Stomach (tissue), 9 donors: Measurements from ENCODE around the gene ICAM5. TPM values are rescaled to one million over a fixed set of nuclear protein-coding genes. Genes with fewer than 3 reads are reported as not detected.
A peak's percentile ranks its signal among the peaks of the same experiment; 100 is the strongest.

ENCODE experiments used
- DNase-seq, 2 donors: peaks; one replicate each; pipeline versions ENCODE4 v3.0.0 to v3.0.0-alpha.2; 2013 to 2019
- H3K27ac ChIP-seq, 5 donors: fragments of 200-600 bp in 4 of 5; sonication (generic) in 4 of 5; one replicate each; pipeline ENCODE4 v1.5.1; 2013 to 2019; ENCODE audit warnings: mild to moderate bottlenecking in 1 of 5, moderate library complexity in 1 of 5
- H3K27me3 ChIP-seq, 3 donors: fragments of 200-600 bp; sonication (generic); one replicate each; pipeline ENCODE4 v1.5.1; 2017 to 2019; ENCODE audit warnings: mixed run types in 1 of 3
- H3K36me3 ChIP-seq, 4 donors: fragments of 200-600 bp; sonication (generic); 1 replicate in 3 of 4; 2 replicates in 1 of 4; pipeline ENCODE4 v1.5.1; 2016 to 2019
- H3K4me1 ChIP-seq, 4 donors: fragments of 200-600 bp; sonication (generic); one replicate each; pipeline ENCODE4 v1.5.1; 2016 to 2019
- H3K4me3 ChIP-seq, 4 donors: fragments of 200-600 bp; sonication (generic) in 3 of 4; one replicate each; pipeline ENCODE4 v1.5.1; 2016 to 2019; ENCODE audit warnings: mild to moderate bottlenecking in 1 of 4
- H3K9me3 ChIP-seq, 4 donors: fragments of 200-600 bp; sonication (generic); one replicate each; pipeline ENCODE4 v1.5.1; 2016 to 2019
- CTCF ChIP-seq, 7 experiments: fragments of 450-650 bp in 4 of 7; fragments of 200-600 bp in 3 of 7; sonication (generic) in 3 of 7; IDR thresholded peaks; one replicate each; pipeline ENCODE4 v1.5.1; 2016 to 2019; ENCODE audit warnings: antibody characterized with exemption in 7 of 7, control low read depth in 2 of 7, mild to moderate bottlenecking in 1 of 7
- EP300 ChIP-seq: sonication (generic); formaldehyde crosslinking; IDR thresholded peaks from one replicate; pipeline ENCODE4 v1.6.1; 2017; ENCODE audit warnings: antibody characterized with exemption
- POLR2A ChIP-seq, 4 donors: fragments of 450-650 bp; IDR thresholded peaks; one replicate each; pipeline ENCODE4 v1.6.1; 2016; ENCODE audit warnings: antibody characterized with exemption in 4 of 4, control low read depth in 2 of 4, mild to moderate bottlenecking in 1 of 4, moderate library complexity in 1 of 4
- POLR2AphosphoS5 ChIP-seq, 3 donors: sonication (generic); formaldehyde crosslinking; IDR thresholded peaks; one replicate each; pipeline ENCODE4 v1.6.1; 2016; ENCODE audit warnings: antibody characterized with exemption in 3 of 3
- WGBS, 5 donors: extraction: QIAGEN DNeasy Blood & Tissue Kit in 3 of 5; methylation state at CpG; one replicate each; pipeline versions ENCODE4 v1.1.5 to v1.1.7; 2013 to 2018; 5-methylcytosine and 5-hydroxymethylcytosine counted together
- intact Hi-C: fragments of 100-400 bp; cut with DNase I; formaldehyde crosslinking; loops from one replicate; pipeline ENCODE4 v1.15.1; 2023; ENCODE audit warnings: low total_unique reads
- polyA plus RNA-seq, 3 donors: library from polyadenylated mRNA; stranded (reverse); fragments of 200-250 nt; gene quantifications; one replicate each; pipeline ENCODE4 v1.2.3, GENCODE V29; 2013
- total RNA-seq, 5 donors: library from RNA; depleted of rRNA; stranded (reverse); fragments of >200 nt; gene quantifications; one replicate each; pipeline versions ENCODE4 v1.1.0 to v1.2.3, GENCODE V29; 2014 to 2016
- donor health status: healthy with polysubstance abuse.
- donor health status: Bipolar disorder and iron deficiency.
- donor health status: healthy.

Gene ICAM5
- total and polyA plus RNA-seq, 8 donors, result 0.12 to 0.50 (median 0.45) TPM; not detected in 5

- no peaks in the 10 kb centered on the region for H3K27me3 ChIP-seq
- H3K9me3 ChIP-seq, result no peaks in the 10 kb centered on the region
- peak overlapping the region; percentile 23 to 78 (median 67) for H3K27ac ChIP-seq
- WGBS, 5 donors, result 36 to 56% (median 54%) methylated on average over 21 to 32 of the region's 32 CpGs
- H3K4me3 ChIP-seq, result peak overlapping the region in 2 of 4 donors; percentile 3 to 34
- H3K4me1 ChIP-seq, result peaks cover 10 to 33% (median 21%) of the 10 kb centered on the region in 4 donors
- peak; percentile 95 to 96 for DNase-seq
- peaks cover 40 to 56% (median 49%) of the 10 kb centered on the region in 4 donors for H3K36me3 ChIP-seq
- TF ChIP-seq POLR2AphosphoS5 (IDR thresholded peaks at IDR 0.05) (peak in 2 of 3 donors; percentile 8 to 51), CTCF (IDR thresholded peaks at IDR 0.05) (peak in 4 of 7 experiments; percentile 44 to 69 (median 69)), POLR2A (IDR thresholded peaks at IDR 0.05) (no peak), EP300 (no peak)
- intact Hi-C loops, result loop anchor here (10.0 kb wide), 1 partner anchor 145 kb away; the partner anchor contains the start of genes EIF3G and P2RY11
These were observed 30.4 kb upstream of the ICAM5 start for GRCh38 chr19:10259162-10259905.

- H3K27ac ChIP-seq, result peak overlapping the region; percentile 9 to 78 (median 67)
- TF ChIP-seq POLR2A (IDR thresholded peaks at IDR 0.05) (no peak), POLR2AphosphoS5 (IDR thresholded peaks at IDR 0.05) (peak in 2 of 3 donors; percentile 52 to 75)
- H3K9me3 ChIP-seq, result no peaks in the 10 kb centered on the region
- H3K36me3 ChIP-seq, result peaks cover 32 to 48% (median 40%) of the 10 kb centered on the region in 4 donors
- peaks cover 10 to 33% (median 21%) of the 10 kb centered on the region in 4 donors for H3K4me1 ChIP-seq
- H3K27me3 ChIP-seq, result no peaks in the 10 kb centered on the region
- intact Hi-C loops, result no loop called here
- 23 to 49% (median 39%) methylated on average over 8 of the region's 8 CpGs for whole genome bisulfite sequencing, 5 donors
- DNase-seq, result peak; percentile 44 to 53
- peak overlapping the region in 1 of 4 donors; percentile 34 for H3K4me3 ChIP-seq
These were observed 29.6 kb upstream of the ICAM5 start for GRCh38 chr19:10260141-10260584.

- intact Hi-C loops, result no loop called here
- WGBS, 5 donors, result 73 to 81% (median 76%) methylated on average over 7 of the region's 7 CpGs
- no peak overlapping the region for H3K27ac ChIP-seq
These were observed 27.0 kb upstream of the ICAM5 start for GRCh38 chr19:10262771-10263170.

GRCh38 chr19:10266706-10267105 lies 23.0 kb upstream of the ICAM5 start:
- Histone ChIP-seq H3K4me3 (no peak overlapping the region), H3K4me1 (peaks cover 13 to 26% (median 20%) of the 10 kb centered on the region in 4 donors), H3K27me3 (peaks cover 0 to 31% (median 0%) of the 10 kb centered on the region in 3 donors), H3K27ac (no peak overlapping the region), H3K36me3 (no peaks in the 10 kb centered on the region), H3K9me3 (no peaks in the 10 kb centered on the region)
- intact Hi-C loops, result loop anchor here (5.0 kb wide), 1 partner anchor 126 kb away; no protein-coding TSS in a partner anchor
- WGBS, 5 donors, result 62 to 74% (median 66%) methylated on average over 7 of the region's 7 CpGs
- no peak for DNase-seq
- TF ChIP-seq EP300 (no peak), POLR2A (IDR thresholded peaks at IDR 0.05) (no peak), POLR2AphosphoS5 (IDR thresholded peaks at IDR 0.05) (no peak), CTCF (IDR thresholded peaks at IDR 0.05) (no peak)

More at GRCh38 chr19:10262771-10263170, 27.0 kb upstream of the ICAM5 start:
- peaks cover 10 to 22% (median 14%) of the 10 kb centered on the region in 4 donors for H3K36me3 ChIP-seq
- no peaks in the 10 kb centered on the region for H3K27me3 ChIP-seq
- peaks cover 10 to 33% (median 21%) of the 10 kb centered on the region in 4 donors for H3K4me1 ChIP-seq
- TF ChIP-seq EP300 (no peak), POLR2AphosphoS5 (IDR thresholded peaks at IDR 0.05) (no peak), CTCF (IDR thresholded peaks at IDR 0.05) (no peak), POLR2A (IDR thresholded peaks at IDR 0.05) (no peak)
- H3K4me3 ChIP-seq, result no peak overlapping the region
- no peaks in the 10 kb centered on the region for H3K9me3 ChIP-seq
- DNase-seq, result no peak
